GM12864 (cell line): ENCODE data around the gene COL9A3.

Experiments used
- DNase-seq: peaks from one replicate; pipeline ENCODE4 v3.0.0-alpha.2; 2011; ENCODE audit warnings: low read depth
- H3K4me3 ChIP-seq: 2 replicates; pipeline ENCODE4 v1.5.1; 2011; ENCODE audit warnings: mild to moderate bottlenecking, low read depth, low read length, control low read depth
- TF ChIP-seq, protein P1 (sequence below): IDR thresholded peaks from 2 replicates; pipeline ENCODE4 v1.5.1; 2011; ENCODE audit warnings: low read depth, mild to moderate bottlenecking, moderate library complexity, low read length, control low read depth, inconsistent platforms; ENCODE audit errors: missing control alignments

Gene COL9A3

DNA sequence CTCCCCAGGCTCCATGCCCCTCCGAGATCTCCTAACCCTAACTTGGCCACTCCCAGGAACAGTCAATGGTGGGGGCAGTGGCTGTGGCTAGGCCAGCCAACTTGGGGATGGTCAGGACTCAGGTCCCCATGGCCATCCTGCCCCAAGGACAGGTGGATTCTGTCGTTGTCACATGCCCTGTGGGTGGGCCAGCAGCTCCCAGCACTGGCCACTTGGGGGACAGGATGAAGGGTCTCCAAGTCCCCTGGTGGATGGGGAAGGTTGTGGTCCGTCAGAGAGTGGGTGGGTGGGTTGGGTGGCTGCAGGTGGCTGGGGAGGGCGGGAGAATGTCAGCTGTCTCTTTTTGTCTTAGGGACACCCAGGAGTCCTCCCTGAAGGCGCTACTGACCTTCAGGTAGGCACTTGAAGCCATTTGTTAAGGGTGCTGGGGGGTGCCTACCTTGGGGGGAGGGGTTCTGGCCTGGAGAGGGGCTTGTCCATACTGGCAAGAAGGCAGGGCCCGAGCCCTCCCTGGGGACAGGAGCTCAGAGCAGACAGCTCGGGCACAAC is 5.5 kb downstream of the COL9A3 start:
- TF ChIP-seq, protein P1, sequence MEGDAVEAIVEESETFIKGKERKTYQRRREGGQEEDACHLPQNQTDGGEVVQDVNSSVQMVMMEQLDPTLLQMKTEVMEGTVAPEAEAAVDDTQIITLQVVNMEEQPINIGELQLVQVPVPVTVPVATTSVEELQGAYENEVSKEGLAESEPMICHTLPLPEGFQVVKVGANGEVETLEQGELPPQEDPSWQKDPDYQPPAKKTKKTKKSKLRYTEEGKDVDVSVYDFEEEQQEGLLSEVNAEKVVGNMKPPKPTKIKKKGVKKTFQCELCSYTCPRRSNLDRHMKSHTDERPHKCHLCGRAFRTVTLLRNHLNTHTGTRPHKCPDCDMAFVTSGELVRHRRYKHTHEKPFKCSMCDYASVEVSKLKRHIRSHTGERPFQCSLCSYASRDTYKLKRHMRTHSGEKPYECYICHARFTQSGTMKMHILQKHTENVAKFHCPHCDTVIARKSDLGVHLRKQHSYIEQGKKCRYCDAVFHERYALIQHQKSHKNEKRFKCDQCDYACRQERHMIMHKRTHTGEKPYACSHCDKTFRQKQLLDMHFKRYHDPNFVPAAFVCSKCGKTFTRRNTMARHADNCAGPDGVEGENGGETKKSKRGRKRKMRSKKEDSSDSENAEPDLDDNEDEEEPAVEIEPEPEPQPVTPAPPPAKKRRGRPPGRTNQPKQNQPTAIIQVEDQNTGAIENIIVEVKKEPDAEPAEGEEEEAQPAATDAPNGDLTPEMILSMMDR = no peak

DNA sequence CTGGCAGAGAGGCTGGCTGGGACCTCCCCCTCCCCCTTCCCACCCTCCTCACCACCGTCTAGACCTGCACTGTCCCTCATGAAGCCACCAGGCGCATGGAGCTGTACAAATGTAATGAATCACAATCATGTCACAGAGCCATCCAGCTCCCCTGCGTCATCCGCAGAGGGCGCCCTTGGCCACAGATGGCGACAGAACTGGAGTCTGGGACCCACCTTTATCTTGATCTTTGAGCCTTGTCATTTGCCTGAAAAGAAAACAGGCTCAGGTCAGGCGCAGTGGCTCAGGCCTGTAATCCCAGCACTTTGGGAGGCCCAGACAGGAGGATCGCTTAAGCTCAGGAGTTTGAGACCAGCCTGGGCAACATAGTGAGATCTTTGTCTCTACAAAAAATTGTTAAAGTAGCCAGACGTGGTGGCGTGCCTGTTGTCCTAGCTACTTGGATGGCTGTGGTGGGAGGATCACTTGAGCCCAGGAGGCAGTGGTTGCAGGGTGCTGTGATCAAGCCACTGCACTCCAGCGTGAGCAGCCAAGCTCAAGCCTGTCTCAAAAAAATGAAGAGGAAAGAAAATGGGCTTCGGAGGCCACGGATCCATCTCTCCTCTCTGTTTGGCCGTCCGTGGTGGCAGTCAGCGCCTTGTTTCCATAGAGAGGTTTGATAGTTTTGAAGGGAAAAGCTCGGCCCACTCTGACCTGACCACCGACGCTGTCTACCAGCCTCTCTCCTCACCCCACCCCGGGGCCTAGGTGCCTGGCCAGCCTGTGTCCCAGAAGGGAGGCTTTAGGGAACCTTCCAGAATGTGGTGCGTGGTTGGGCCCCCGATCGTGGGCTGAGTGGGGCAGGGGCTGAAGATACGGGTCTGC is 6.2 kb downstream of the COL9A3 start:
- no peak for DNase-seq
- TF ChIP-seq, protein P1 = peak; percentile 75
- H3K4me3 ChIP-seq = no peak overlapping the region

More for the DNA sequence above, 5.5 kb downstream of the COL9A3 start:
- no peak for DNase-seq
- H3K4me3 ChIP-seq = no peak overlapping the region

DNA sequence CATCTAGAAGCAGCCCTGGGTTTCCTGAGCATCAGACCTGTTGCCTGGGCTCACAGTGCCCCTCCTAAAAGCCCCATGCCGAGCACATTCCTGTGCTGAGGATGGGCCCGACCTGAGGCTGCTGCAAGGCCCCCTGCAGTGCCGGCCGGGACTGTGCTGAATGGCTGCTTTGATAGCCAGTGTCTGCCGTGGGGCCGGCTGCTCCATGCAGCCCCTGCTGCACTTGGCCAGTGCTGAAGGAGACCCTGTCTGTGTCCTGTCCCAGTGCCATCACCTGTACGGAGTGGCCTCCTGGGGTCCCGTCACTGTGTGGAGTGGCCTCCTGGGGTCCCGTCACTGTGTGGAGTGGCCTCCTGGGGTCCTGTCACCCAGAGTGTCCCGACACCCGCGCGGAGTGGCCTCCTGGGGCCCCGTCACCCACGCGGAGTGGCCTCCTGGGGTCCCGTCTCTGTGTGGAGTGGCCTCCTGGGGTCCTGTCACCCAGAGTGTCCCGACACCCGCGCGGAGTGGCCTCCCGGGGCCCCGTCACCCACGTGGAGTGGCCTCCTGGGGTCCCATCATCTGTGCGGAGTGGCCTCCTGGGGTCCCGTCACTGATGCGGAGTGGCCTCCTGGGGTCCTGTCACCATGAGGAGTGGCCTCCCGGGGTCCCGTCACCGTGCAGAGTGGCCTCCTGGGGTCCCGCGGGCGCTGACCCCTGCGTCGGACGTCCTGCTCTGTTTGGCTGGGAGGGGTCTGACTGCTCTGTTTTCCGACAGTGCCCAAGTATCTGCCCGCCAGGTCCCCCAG is 7.0 kb downstream of the COL9A3 start:
- no peak for DNase-seq
- TF ChIP-seq, protein P1 = no peak
- no peak overlapping the region for H3K4me3 ChIP-seq

DNA sequence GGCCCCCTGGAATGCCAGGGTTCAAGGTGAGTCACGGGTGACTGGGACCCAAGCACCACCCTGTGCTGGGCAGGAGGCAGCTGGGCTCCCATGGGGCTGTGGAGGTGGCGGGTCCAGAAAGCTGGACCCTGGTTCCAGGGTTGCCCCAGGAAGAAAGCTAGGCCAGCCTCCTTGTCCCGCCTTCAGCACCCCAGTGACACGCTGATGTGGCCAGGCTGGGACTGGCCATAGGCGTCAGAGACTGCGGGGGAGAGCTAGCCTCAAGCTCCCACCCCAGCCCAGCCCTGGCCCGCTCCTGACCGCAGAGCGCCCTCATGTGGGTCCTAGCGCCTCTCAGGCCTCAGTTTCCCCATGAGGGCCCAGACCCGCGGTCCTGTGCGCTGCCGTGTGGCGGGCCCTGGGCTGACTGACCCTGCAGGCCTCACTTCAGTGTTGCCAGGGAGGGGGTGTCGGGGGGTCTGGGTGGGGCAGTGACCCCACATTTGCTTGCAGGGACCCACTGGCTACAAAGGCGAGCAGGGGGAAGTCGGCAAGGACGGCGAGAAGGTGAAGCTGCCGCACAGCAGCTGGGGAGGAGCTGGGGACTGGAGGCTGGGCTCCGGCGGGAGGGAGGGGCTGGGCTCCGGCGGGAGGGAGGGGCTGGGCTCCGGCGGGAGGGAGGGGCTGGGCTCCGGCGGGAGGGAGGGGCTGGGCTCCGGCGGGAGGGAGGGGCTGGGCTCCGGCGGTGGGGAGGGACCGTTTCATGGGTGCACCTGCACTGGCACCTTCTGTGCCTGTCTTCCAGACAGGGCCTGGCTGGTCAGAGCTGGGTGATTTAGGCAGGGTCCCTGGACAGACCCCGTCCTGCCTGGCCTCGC is 7.9 kb downstream of the COL9A3 start:
- H3K4me3 ChIP-seq = no peak overlapping the region
- TF ChIP-seq, protein P1 = no peak

DNA sequence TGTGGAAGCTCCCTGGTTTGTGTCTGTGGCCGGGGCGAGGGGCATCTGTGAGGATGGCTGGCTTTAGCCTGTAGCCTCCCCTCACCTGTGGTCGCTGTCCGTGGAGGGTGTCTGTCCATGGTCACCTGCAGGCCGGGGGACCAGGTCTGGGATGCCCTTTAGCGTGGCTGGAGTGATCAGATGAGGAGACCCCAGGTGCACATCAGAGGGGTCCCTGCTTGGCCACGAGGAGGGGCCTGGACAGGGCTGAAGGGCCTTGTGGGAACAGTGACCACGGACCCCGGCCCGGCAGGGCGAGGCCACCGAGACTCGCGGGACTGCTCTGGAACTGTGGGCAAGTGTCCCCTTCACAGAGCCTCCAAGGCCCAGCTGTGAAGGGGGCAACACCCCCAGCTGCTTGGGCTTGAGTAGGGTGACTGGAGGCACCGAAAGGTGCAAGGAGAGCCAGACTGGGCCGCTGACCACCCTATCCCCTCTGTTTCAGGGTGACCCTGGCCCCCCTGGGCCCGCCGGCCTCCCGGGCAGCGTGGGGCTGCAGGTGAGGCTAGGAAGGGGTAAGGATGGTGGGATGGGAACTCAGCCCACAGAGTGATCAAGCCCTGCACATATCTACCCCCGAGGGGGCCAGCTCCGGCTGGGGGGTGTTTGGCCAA is 8.6 kb downstream of the COL9A3 start:
- no peak for DNase-seq
- TF ChIP-seq, protein P1 = no peak
- H3K4me3 ChIP-seq = no peak overlapping the region

More for the DNA sequence above, 7.9 kb downstream of the COL9A3 start:
- no peak for DNase-seq
